Upper lobe of left lung (tissue), 6 donors: ENCODE measurements around the gene ATCAY. TPM values are rescaled to one million over a fixed set of nuclear protein-coding genes. Genes with fewer than 3 reads are reported as not detected.
"Not testable (repeated sequence)": the region's sequence is repeated elsewhere in the genome, so short reads cannot be mapped to it uniquely, and the experiment has no call there.

ENCODE experiments used
- ATAC-seq, 2 donors: fragments of 200-7000 bp; cut with Tn5 transposase; one replicate each; pipeline ENCODE4 v1.9.1; 2022; ENCODE audit warnings: mild to moderate bottlenecking in 2 of 2, moderate library complexity in 2 of 2; ENCODE audit not compliant: low FRiP score in 2 of 2
- DNase-seq, 2 donors: peaks; one replicate each; pipeline ENCODE4 v3.0.0-alpha.2; 2019 to 2020
- H3K27ac ChIP-seq, 4 donors: fragments of 200-600 bp; sonication (generic); one replicate each; pipeline ENCODE4 v1.5.1; 2016 to 2019
- H3K27me3 ChIP-seq, 4 donors: fragments of 200-600 bp; sonication (generic); one replicate each; pipeline ENCODE4 v1.5.1; 2017 to 2019
- H3K36me3 ChIP-seq, 4 donors: fragments of 200-600 bp; sonication (generic); one replicate each; pipeline ENCODE4 v1.5.1; 2016 to 2019
- H3K4me1 ChIP-seq, 4 donors: fragments of 200-600 bp; sonication (generic); one replicate each; pipeline ENCODE4 v1.5.1; 2018 to 2019
- H3K4me3 ChIP-seq, 4 donors: fragments of 200-600 bp; sonication (generic); one replicate each; pipeline ENCODE4 v1.5.1; 2017 to 2019; ENCODE audit warnings: mild to moderate bottlenecking in 2 of 4, moderate library complexity in 1 of 4
- H3K9me3 ChIP-seq, 4 donors: fragments of 200-600 bp; sonication (generic); one replicate each; pipeline ENCODE4 v1.5.1; 2018 to 2019
- EP300 ChIP-seq, 4 donors: sonication (generic); formaldehyde crosslinking; IDR thresholded peaks; one replicate each; pipeline ENCODE4 v1.5.1; 2017; ENCODE audit warnings: antibody characterized with exemption in 4 of 4, control low read depth in 2 of 4
- POLR2A ChIP-seq, 4 donors: fragments of 450-650 bp; IDR thresholded peaks; one replicate each; pipeline ENCODE4 v1.5.1; 2016 to 2017; ENCODE audit warnings: antibody characterized with exemption in 4 of 4, mild to moderate bottlenecking in 2 of 4
- POLR2AphosphoS5 ChIP-seq, 2 donors: sonication (generic); formaldehyde crosslinking; IDR thresholded peaks; one replicate each; pipeline ENCODE4 v1.5.1; 2017; ENCODE audit warnings: antibody characterized with exemption in 2 of 2
- WGBS, 2 donors: methylation state at CpG; one replicate each; pipeline ENCODE4 v1.1.5; 2017 to 2018; 5-methylcytosine and 5-hydroxymethylcytosine counted together
- total RNA-seq, 6 donors: library from RNA; depleted of rRNA in 4 of 6; stranded (reverse); fragments of >200 nt in 4 of 6; gene quantifications; one replicate each; pipeline versions ENCODE4 v1.1.0 to v1.2.1, GENCODE V29; 2016 to 2021
- TF ChIP-seq, protein P1 (sequence below), 6 experiments: fragments of 450-650 bp in 4 of 6; fragments of 200-600 bp in 2 of 6; sonication (generic) in 2 of 6; IDR thresholded peaks; one replicate each; pipeline ENCODE4 v1.5.1; 2016 to 2019; ENCODE audit warnings: antibody characterized with exemption in 6 of 6
- donor health status: DM: no; HTN: no; CAD: no; lungs with moderate emphysema.
- donor health status: DM: no; HTN: yes; CAD: no; lungs with severe emphysema.

The ATCAY gene
- total RNA-seq, 6 donors from 2014 or later = not detected

DNA sequence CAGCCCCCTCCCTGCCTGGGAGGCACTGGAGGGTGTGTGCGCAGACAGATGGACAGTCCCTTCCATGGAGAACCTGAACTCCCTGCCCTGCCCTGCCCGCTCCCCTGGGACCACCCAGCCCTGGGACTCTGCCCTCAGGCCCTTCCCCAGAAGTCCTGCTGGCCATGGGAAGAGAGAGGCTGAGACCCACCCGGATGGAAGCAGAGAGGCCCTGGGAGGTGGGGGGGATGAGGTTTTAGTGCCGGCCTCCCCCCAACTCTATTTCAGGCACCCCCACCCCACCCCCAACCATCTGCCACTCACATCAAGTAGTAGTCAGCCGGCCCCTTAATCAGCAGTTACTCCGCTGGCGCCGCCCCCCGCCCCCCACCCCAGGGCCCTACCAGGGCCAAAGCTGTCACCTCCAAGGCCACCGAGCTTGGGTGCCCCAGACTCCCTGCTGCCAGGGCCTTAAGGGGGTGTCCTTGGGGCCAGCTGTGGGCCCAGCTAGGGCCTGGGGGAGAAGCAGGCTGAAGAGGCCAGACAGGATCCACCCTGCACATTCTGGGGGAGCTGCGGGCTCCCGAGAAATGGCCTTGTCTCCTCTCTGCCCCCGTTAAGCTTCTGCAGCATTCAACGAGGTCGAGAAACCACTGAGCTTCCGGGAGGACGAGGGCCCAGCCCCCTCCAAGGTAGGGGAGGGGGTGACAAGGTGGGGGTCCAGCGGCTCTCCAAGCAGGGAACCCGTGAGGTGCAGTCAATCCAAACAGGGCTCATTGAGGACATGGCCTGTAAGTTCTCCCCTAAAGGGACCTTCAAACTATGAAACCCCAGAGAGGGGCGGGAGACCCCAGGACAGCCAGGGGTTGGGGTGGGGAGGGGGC is 69.7 kb downstream of the ATCAY start:
- Histone ChIP-seq H3K4me1 (peaks cover 0 to 16% (median 6%) of the 10 kb centered on the region in 4 donors), H3K27me3 (peaks cover 0 to 6% (median 0%) of the 10 kb centered on the region in 4 donors), H3K9me3 (no peaks in the 10 kb centered on the region), H3K27ac (peak overlapping the region in 3 of 4 donors; percentile 30 to 54 (median 49)), H3K36me3 (no peaks in the 10 kb centered on the region), H3K4me3 (peak overlapping the region in 2 of 4 donors; percentile 22 to 27)
- DNase-seq = no peak
- no peak for ATAC-seq
- WGBS, 2 donors = 43 to 80% methylated on average over 1 to 20 of the region's 20 CpGs
- TF ChIP-seq POLR2A (IDR thresholded peaks at IDR 0.05) = no peak
- TF ChIP-seq EP300 (IDR thresholded peaks at IDR 0.05) = no peak
- TF ChIP-seq, protein P1, sequence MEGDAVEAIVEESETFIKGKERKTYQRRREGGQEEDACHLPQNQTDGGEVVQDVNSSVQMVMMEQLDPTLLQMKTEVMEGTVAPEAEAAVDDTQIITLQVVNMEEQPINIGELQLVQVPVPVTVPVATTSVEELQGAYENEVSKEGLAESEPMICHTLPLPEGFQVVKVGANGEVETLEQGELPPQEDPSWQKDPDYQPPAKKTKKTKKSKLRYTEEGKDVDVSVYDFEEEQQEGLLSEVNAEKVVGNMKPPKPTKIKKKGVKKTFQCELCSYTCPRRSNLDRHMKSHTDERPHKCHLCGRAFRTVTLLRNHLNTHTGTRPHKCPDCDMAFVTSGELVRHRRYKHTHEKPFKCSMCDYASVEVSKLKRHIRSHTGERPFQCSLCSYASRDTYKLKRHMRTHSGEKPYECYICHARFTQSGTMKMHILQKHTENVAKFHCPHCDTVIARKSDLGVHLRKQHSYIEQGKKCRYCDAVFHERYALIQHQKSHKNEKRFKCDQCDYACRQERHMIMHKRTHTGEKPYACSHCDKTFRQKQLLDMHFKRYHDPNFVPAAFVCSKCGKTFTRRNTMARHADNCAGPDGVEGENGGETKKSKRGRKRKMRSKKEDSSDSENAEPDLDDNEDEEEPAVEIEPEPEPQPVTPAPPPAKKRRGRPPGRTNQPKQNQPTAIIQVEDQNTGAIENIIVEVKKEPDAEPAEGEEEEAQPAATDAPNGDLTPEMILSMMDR (IDR thresholded peaks at IDR 0.05) = no peak
- TF ChIP-seq POLR2AphosphoS5 (IDR thresholded peaks at IDR 0.05) = no peak

DNA sequence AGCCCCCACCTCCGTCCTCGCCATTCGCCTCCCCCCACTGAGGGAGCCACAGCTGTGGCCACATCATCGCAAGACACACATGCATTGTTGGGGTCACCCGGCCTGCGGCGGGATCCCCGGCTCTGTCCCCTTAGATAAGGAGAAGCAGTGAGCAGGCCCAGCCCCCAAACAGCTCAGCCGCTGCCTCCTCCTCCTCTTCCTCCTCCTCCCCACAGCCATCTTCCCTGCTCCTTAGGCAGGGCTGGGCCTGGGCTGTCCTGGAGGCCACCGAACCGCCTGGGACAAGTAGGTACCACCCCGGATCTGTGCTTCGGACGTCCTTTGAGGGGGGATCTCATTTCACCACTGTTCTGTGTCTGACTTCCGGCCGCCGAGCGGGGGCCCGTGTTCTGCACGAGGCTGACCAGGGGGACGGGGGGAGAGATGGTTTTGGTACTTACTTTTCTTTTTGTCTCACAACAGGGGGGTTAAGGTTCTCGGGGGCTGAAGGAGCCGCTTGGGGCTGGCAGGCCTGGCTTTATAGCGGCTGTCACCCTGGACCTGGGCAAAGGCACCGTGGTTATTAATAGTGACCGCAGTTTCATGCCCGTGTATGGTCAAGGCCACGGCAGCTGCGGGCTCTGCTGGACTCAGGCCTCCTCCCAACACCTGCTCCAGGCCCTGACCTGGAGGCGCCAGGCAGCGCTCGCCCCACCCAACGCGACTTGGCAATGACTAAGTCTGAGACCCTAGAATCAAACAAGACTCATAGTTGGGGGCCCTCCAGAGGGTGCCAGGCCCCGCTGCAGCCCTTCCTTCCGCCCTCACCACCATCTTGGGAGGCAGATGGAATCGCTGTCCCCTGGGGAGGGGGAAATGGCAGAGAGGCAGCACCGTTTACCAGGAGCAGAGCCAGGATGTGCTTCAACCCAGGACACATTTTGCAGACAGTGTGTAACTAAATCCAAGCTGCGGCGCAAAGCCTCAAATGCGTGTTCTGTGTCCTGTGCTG is 70.7 kb downstream of the ATCAY start:
- no peak for ATAC-seq
- 34 to 38% methylated on average over 15 to 36 of the region's 41 CpGs for WGBS, 2 donors
- Histone ChIP-seq H3K27me3 (peaks cover 0 to 6% (median 0%) of the 10 kb centered on the region in 4 donors), H3K9me3 (no peaks in the 10 kb centered on the region), H3K27ac (peak overlapping the region in 3 of 4 donors; percentile 30 to 54 (median 49)), H3K4me1 (peaks cover 0 to 16% (median 6%) of the 10 kb centered on the region in 4 donors), H3K36me3 (peaks cover 0 to 9% (median 6%) of the 10 kb centered on the region in 4 donors), H3K4me3 (peak overlapping the region in 3 of 4 donors; percentile 3 to 27 (median 22))
- peak in 1 of 2 donors; percentile 82 for DNase-seq
- TF ChIP-seq POLR2A (IDR thresholded peaks at IDR 0.05) = no peak
- no peak for TF ChIP-seq EP300 (IDR thresholded peaks at IDR 0.05)
- TF ChIP-seq, protein P1 (IDR thresholded peaks at IDR 0.05) = no peak

DNA sequence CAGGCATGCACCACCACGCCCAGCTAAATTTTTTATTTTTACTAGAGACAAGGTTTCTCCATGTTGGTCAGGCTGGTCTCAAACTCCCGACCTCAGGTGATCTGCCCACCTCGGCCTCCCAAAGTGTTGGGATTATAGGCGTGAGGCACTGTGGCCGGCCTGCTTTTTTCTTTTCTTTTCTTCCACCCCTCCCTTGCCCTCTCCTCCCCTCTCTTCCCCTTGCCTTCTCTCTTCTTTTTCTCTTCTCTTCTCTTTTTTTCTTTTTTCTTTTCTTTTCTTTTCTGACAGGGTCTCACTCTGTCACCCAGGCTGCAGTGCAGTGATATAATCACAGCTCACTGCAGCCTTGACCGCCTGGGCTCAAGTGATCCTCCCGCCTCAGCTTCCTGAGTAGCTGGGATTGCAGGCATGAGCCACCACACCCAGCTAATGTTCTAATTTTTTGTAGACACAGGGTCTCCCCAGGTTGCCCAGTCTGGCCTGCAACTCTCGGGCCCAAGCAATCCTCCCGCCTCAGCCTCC is 72.3 kb downstream of the ATCAY start:
- Histone ChIP-seq H3K36me3 (peaks cover 0 to 22% (median 15%) of the 10 kb centered on the region in 4 donors), H3K4me1 (peaks cover 0 to 16% (median 6%) of the 10 kb centered on the region in 4 donors)
- H3K27me3 ChIP-seq, ATAC-seq, DNase-seq, H3K9me3 ChIP-seq, H3K27ac ChIP-seq, H3K4me3 ChIP-seq: not testable (repeated sequence)
- WGBS, 2 donors = 84 to 88% methylated on average over 8 to 9 of the region's 9 CpGs

DNA sequence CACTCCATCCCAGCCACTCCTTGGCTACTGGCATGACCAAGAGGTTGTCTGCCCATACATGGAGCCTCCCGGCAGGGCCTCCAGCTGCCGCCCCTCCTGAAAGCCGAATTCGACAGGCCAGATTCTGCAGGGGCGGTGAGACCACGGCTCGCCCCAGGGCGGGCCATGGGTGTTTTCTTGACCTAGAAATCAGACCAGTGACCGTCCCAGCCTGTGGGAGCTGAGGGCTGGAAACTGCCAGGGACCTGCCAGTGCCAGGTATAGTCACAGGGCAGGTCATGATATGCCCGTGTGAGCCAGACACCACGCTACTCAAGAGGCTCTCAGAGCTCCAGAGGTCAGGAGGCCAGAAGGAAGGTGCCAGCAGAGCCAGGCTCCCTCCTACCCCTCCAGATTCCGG is 73.6 kb downstream of the ATCAY start:
- H3K36me3 ChIP-seq = peaks cover 6 to 35% (median 28%) of the 10 kb centered on the region in 4 donors
- no peaks in the 10 kb centered on the region for H3K9me3 ChIP-seq
- H3K4me1 ChIP-seq = peaks cover 0 to 16% (median 6%) of the 10 kb centered on the region in 4 donors
- 91% methylated on average over 1 to 12 of the region's 12 CpGs for WGBS, 2 donors
- no peak overlapping the region for H3K27ac ChIP-seq
- ATAC-seq (no peak), DNase-seq (no peak)
- H3K4me3 ChIP-seq = no peak overlapping the region
- H3K27me3 ChIP-seq = peaks cover 0 to 6% (median 0%) of the 10 kb centered on the region in 4 donors
- no peak for TF ChIP-seq EP300 (IDR thresholded peaks at IDR 0.05)
- TF ChIP-seq, protein P1 (IDR thresholded peaks at IDR 0.05) = no peak
- no peak for TF ChIP-seq POLR2A (IDR thresholded peaks at IDR 0.05)
- no peak for TF ChIP-seq POLR2AphosphoS5 (IDR thresholded peaks at IDR 0.05)

DNA sequence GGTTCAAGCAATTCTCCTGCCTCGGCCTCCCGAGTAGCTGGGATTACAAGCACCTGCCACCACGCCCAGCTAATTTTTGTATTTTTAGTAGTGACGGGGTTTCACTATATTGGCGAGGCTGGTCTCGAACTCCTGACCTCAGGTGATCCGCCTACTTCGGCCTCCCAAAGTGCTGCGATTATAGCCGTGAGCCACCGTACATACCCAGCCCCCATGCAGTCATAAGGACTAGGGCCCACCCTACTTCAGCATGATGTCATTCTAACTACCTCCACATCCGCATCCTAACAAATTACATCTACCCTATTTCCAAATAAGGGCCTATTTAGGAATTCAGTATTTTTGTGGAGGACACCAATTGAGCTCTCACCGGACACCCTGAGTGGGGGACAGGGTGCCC is 74.8 kb downstream of the ATCAY start:
- H3K9me3 ChIP-seq, H3K4me3 ChIP-seq, ATAC-seq, H3K27ac ChIP-seq, H3K27me3 ChIP-seq, DNase-seq: not testable (repeated sequence)
- Histone ChIP-seq H3K4me1 (peaks cover 0 to 16% (median 5%) of the 10 kb centered on the region in 4 donors), H3K36me3 (peaks cover 16 to 47% (median 40%) of the 10 kb centered on the region in 4 donors)
- WGBS, 2 donors = 90 to 96% methylated on average over 13 of the region's 13 CpGs
